K562 (cell line): ENCODE results near the gene HDAC6. TPM values are rescaled to one million over a fixed set of nuclear protein-coding genes. Genes with fewer than 3 reads are reported as not detected.
A peak's percentile ranks its signal among the peaks of the same experiment; 100 is the strongest.

Experiments used
- ATAC-seq: fragments of 200-7000 bp; cut with Tn5 transposase; 3 replicates; pipeline ENCODE4 v1.9.1; 2020; ENCODE audit warnings: moderate library complexity
- BruUV-seq: library from RNA; stranded (reverse); fragments of 400-500 nt; replicated peaks from 2 replicates; lab custom pipeline; 2021; lab: Mats Ljungman, UMichigan
- CTCF ChIA-PET: fragments of 300-600 bp; formaldehyde crosslinking; extraction: SDS; loops from one replicate; lab custom pipeline; 2021; ENCODE audit warnings: low intra/inter-chr PET ratio; lab: Yijun Ruan, JAX
- POLR2A ChIA-PET: fragments of 300-600, 350-650 bp; sonication (Branson Sonifier 250); formaldehyde crosslinking; extraction: SDS; loops from one replicate; lab custom pipeline; 2021; ENCODE audit warnings: antibody characterized with exemption, inconsistent platforms; lab: Yijun Ruan, JAX
- DNase-seq, 4 experiments: peaks; one replicate each; pipeline versions ENCODE4 v3.0.0 to v3.0.0-alpha.2; 2011 to 2018; ENCODE audit warnings: low spot score in 3 of 4, mixed read lengths in 3 of 4; ENCODE audit errors: extremely low read depth in 1 of 4
- FAIRE-seq: peaks from 2 replicates; lab custom pipeline; 2011; peaks lifted over from hg19 to GRCh38; lab: Jason Lieb, UNC
- H2AFZ ChIP-seq: 2 replicates; pipeline ENCODE4 v1.6.0; 2011; ENCODE audit warnings: low read depth, low read length, control low read depth, inconsistent platforms
- H3K27ac ChIP-seq: fragments of 200-600 bp; 3 replicates; pipeline ENCODE4 v1.8.0; 2011; ENCODE audit warnings: low read depth, mild to moderate bottlenecking, control low read depth, inconsistent platforms, low read length, moderate library complexity, mixed read lengths; ENCODE audit errors: extremely low read depth
- H3K27me3 ChIP-seq, 2 experiments: fragments of 300-600 bp in 1 of 2; 2 replicates in 1 of 2; 3 replicates in 1 of 2; pipeline versions ENCODE4 v1.6.0 to v1.8.0; 2011; ENCODE audit warnings: inconsistent platforms in 2 of 2, low read length in 2 of 2, mild to moderate bottlenecking in 1 of 2, mixed read lengths in 1 of 2, moderate library complexity in 1 of 2; ENCODE audit not compliant: control insufficient read depth in 2 of 2, insufficient read depth in 2 of 2
- H3K36me3 ChIP-seq: fragments of 300-600 bp; 3 replicates; pipeline ENCODE4 v1.8.0; 2011; ENCODE audit warnings: mild to moderate bottlenecking, low read length, inconsistent platforms; ENCODE audit not compliant: control insufficient read depth, insufficient read depth
- H3K4me1 ChIP-seq, 2 experiments: fragments of 200-600 bp in 1 of 2; replicated peaks in 1 of 2; 2 replicates in 1 of 2; 3 replicates in 1 of 2; pipeline versions ENCODE4 v1.5.1 to v1.8.0; 2011; ENCODE audit warnings: inconsistent platforms in 2 of 2, low read length in 2 of 2, mild to moderate bottlenecking in 1 of 2, mixed read lengths in 1 of 2, moderate library complexity in 1 of 2; ENCODE audit not compliant: control insufficient read depth in 2 of 2, insufficient read depth in 2 of 2
- H3K4me2 ChIP-seq: 2 replicates; pipeline ENCODE4 v1.6.1; 2011; ENCODE audit warnings: low read length, control low read depth, inconsistent platforms, mixed read lengths; ENCODE audit not compliant: insufficient read depth
- H3K4me3 ChIP-seq: fragments of 200-600 bp; sonication (generic), shearing (Covaris generic); 2 replicates; pipeline ENCODE4 v1.5.1; 2016; ENCODE audit warnings: control low read depth, inconsistent platforms
- H3K79me2 ChIP-seq: fragments of 200-600 bp; 3 replicates; pipeline ENCODE4 v1.8.0; 2011; ENCODE audit warnings: low read length, inconsistent platforms; ENCODE audit not compliant: control insufficient read depth, insufficient read depth
- H3K9ac ChIP-seq, 2 experiments: 2 replicates each; pipeline versions ENCODE4 v1.6.0 to v1.6.1; 2011; ENCODE audit warnings: low read depth in 2 of 2, low read length in 2 of 2, control low read depth in 1 of 2, inconsistent platforms in 1 of 2, mild to moderate bottlenecking in 1 of 2, mixed read lengths in 1 of 2; ENCODE audit not compliant: insufficient read depth in 1 of 2
- H3K9me1 ChIP-seq: one replicate; pipeline ENCODE4 v1.6.0; 2011; ENCODE audit warnings: inconsistent platforms, mild to moderate bottlenecking, low read length, moderate library complexity; ENCODE audit not compliant: control insufficient read depth, insufficient read depth
- H3K9me3 ChIP-seq: replicated peaks from 2 replicates; pipeline ENCODE4 v1.5.1; 2011; ENCODE audit warnings: low read depth, low read length, inconsistent platforms; ENCODE audit not compliant: control insufficient read depth, insufficient read depth
- H4K20me1 ChIP-seq: replicated peaks from 2 replicates; pipeline ENCODE4 v1.6.1; 2011; ENCODE audit warnings: low read length, inconsistent platforms, mixed read lengths; ENCODE audit not compliant: control insufficient read depth, insufficient read depth
- FOSL1 ChIP-seq: fragments of 200-800 bp; sonication (Bioruptor generic); conservative IDR thresholded peaks from 2 replicates; pipeline ENCODE4 v1.6.1; 2016; ENCODE audit warnings: missing genetic modification characterization, missing compliant biosample characterization
- JUN ChIP-seq, 2 experiments: sonication (generic) in 1 of 2; formaldehyde crosslinking in 1 of 2; IDR thresholded peaks; 2 replicates each; pipeline versions ENCODE4 v1.6.1 to v1.8.0; 2012 to 2022; ENCODE audit warnings: borderline replicate concordance in 2 of 2, mild to moderate bottlenecking in 2 of 2, improper control_type of control experiment in 1 of 2, low read depth in 1 of 2, low read length in 1 of 2, missing genetic modification reagents in 1 of 2
- NR2C1 ChIP-seq, 2 experiments: fragments of 450-650 bp; IDR thresholded peaks; 2 replicates each; pipeline ENCODE4 v1.6.1; 2017; ENCODE audit warnings: mild to moderate bottlenecking in 2 of 2, antibody characterized with exemption in 1 of 2, inconsistent platforms in 1 of 2, missing compliant biosample characterization in 1 of 2, missing genetic modification characterization in 1 of 2
- NR2F6 ChIP-seq: fragments of 450-650 bp; formaldehyde crosslinking; IDR thresholded peaks from 2 replicates; pipeline ENCODE4 v1.4.0; 2020; ENCODE audit warnings: mild to moderate bottlenecking
- PHB2 ChIP-seq: fragments of 450-650 bp; IDR thresholded peaks from 2 replicates; pipeline ENCODE4 v1.6.1; 2017; ENCODE audit warnings: low read depth
- PML ChIP-seq: IDR thresholded peaks from 2 replicates; pipeline ENCODE4 v1.6.1; 2012; ENCODE audit warnings: low read length, inconsistent platforms
- TAF9B ChIP-seq: fragments of 450-650 bp; IDR thresholded peaks from 2 replicates; pipeline ENCODE4 v1.6.1; 2018; ENCODE audit warnings: mild to moderate bottlenecking; ENCODE audit not compliant: partially characterized antibody
- WHSC1 ChIP-seq: IDR thresholded peaks from one replicate; pipeline ENCODE4 v1.6.1; 2012; ENCODE audit warnings: low read length, control low read depth, inconsistent platforms
- ZFP30 ChIP-seq: fragments of 250-450 bp; sonication (Bioruptor Pico); IDR thresholded peaks from 2 replicates; pipeline ENCODE4 v1.8.0; 2022; ENCODE audit warnings: moderate library complexity, mild to moderate bottlenecking, inconsistent platforms, borderline replicate concordance
- ZNF311 ChIP-seq: fragments of 250-450 bp; sonication (Bioruptor Pico); IDR thresholded peaks from 2 replicates; pipeline ENCODE4 v1.4.0; 2020; ENCODE audit warnings: mild to moderate bottlenecking, moderate library complexity
- ZNF347 ChIP-seq: fragments of 450-650 bp; formaldehyde crosslinking; IDR thresholded peaks from 2 replicates; pipeline ENCODE4 v1.4.0; 2020; ENCODE audit warnings: low read depth, mild to moderate bottlenecking, moderate library complexity
- ZNF79 ChIP-seq: fragments of 250-450 bp; sonication (Bioruptor Pico); IDR thresholded peaks from 2 replicates; pipeline ENCODE4 v1.4.0; 2020; ENCODE audit warnings: low read depth, mild to moderate bottlenecking, moderate library complexity
- WGBS: fragments of 100-300 bp; shearing (Covaris generic); methylation state at CpG from one replicate; pipeline ENCODE4 v1.1.6; 2016; ENCODE audit warnings: low coverage, mixed read lengths; ENCODE audit not compliant: insufficient coverage; ENCODE audit errors: missing lambda C conversion rate; 5-methylcytosine and 5-hydroxymethylcytosine counted together
- in situ Hi-C: fragments of 300-500 bp; cut with MboI; formaldehyde crosslinking; loops from 4 replicates; pipeline ENCODE4 v1.15.0; 2018; ENCODE audit warnings: inconsistent platforms, mixed read lengths
- intact Hi-C: fragments of 100-400 bp; cut with micrococcal nuclease; formaldehyde crosslinking; loops from 2 replicates; pipeline ENCODE4 v1.14.2; 2022
- polyA plus RNA-seq, 8 experiments: library from polyadenylated mRNA; depleted of rRNA in 4 of 8; stranded (reverse) in 5 of 8; unstranded in 3 of 8; fragments of >200 nt; fragmentation: Nextera tagmentation in 2 of 8; fragmentation: Illumina TruSeq in 1 of 8; extraction: Ambion mirVana in 2 of 8; extraction: Trizol in 1 of 8; gene quantifications; 2 replicates each; pipeline versions ENCODE4 v1.2.1 to v1.2.3, GENCODE V29; 2011 to 2014; ENCODE audit warnings: inconsistent platforms in 1 of 8, missing spikeins in 1 of 8
- total RNA-seq, 7 experiments: library from RNA; depleted of rRNA in 6 of 7; stranded (reverse); fragments of >200 nt in 6 of 7; fragmentation: Illumina TruSeq in 2 of 7; extraction: Trizol in 2 of 7; gene quantifications; 2 replicates each; pipeline versions ENCODE4 v1.2.1 to v1.2.3, GENCODE V29; 2011 to 2021; ENCODE audit warnings: low replicate concordance in 1 of 7
- TF ChIP-seq, protein P1 (sequence below): sonication (generic); formaldehyde crosslinking; IDR thresholded peaks from 2 replicates; pipeline ENCODE4 v1.9.0; 2022; ENCODE audit warnings: mild to moderate bottlenecking, missing genetic modification reagents
- TF ChIP-seq, protein P2 (sequence below): fragments of 250-450 bp; sonication (Bioruptor Pico); IDR thresholded peaks from 2 replicates; pipeline ENCODE4 v1.8.0; 2022; ENCODE audit warnings: moderate library complexity, mild to moderate bottlenecking, inconsistent platforms
- TF ChIP-seq, protein P3 (sequence below): fragments of 250-450 bp; sonication (Bioruptor Pico); IDR thresholded peaks from 2 replicates; pipeline ENCODE4 v1.4.0; 2020

The HDAC6 gene
- total and polyA plus RNA-seq, 9 of the 15 experiments (the other 6 are each of a cell fraction or from before 2014, with no cell fraction given) = 29.9 to 101 (median 71.2) TPM

DNA sequence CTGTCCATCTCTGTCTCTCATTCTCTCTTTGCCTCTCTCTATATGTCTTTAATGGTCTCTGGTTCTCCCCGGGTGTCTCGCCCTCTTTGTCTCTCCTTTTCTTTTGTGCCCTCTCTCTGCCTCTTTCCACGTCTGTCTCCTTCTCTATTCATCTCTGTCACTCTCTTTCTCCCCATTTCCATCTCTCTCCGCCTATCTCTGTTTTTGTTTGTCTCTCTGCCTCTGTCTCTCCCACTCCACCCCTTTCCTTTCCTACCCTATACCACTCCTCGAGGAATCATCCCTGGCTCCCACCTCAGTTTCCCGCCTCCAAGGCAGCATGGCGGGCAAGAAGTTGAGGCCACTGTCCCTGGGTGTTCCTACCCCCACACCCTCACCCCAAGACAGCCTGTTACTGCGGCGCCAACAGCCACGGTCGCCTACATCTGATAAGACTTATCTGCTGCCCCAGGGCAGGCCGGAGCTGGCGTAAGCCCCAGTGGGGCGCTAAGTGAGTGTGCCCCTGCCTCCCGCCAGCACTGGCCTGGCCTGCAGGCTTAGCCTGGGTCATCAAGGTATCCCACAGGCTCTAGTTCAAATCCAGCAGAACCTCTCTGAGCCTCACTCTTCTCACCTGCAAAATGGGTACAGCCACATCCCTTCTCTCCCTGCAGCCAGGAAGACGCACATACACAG, 16.2 kb upstream of the HDAC6 start:
- ATAC-seq (peak; percentile 10), FAIRE-seq (peak; percentile 66), DNase-seq (peak; percentile 52 to 77 (median 62))
- H3K79me2 ChIP-seq = peaks cover 83% of the 10 kb centered on the region
- BruUV-seq = no TSS peak
- POLR2A ChIA-PET = no interaction called here
- H3K27me3 ChIP-seq = no peaks in the 10 kb centered on the region
- peak overlapping the region; percentile 76 for H3K27ac ChIP-seq
- H4K20me1 ChIP-seq = no peaks in the 10 kb centered on the region
- CTCF ChIA-PET = no interaction called here
- peak overlapping the region; percentile 53 to 94 for H3K9ac ChIP-seq
- intact Hi-C loops (loop anchor here (5.0 kb wide), 1 partner anchor 88 kb away; the partner anchor contains the start of gene SUV39H1), in situ Hi-C loops (no loop called here)
- 3% methylated on average over 16 of the region's 16 CpGs for WGBS
- H3K36me3 ChIP-seq = peaks cover 25% of the 10 kb centered on the region; the same call in 1 of the 3 replicates
- H2AFZ ChIP-seq = peak overlapping the region; percentile 56
- H3K9me3 ChIP-seq = no peaks in the 10 kb centered on the region
- no peaks in the 10 kb centered on the region for H3K9me1 ChIP-seq
- H3K4me1 ChIP-seq = peaks cover 32 to 58% of the 10 kb centered on the region in 2 experiments; a peak in 4 of 5 replicates
- peak overlapping the region; percentile 93 for H3K4me2 ChIP-seq
- H3K4me3 ChIP-seq = peak overlapping the region; percentile 75
- TF ChIP-seq, protein P1, sequence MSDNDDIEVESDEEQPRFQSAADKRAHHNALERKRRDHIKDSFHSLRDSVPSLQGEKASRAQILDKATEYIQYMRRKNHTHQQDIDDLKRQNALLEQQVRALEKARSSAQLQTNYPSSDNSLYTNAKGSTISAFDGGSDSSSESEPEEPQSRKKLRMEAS (CRISPR knock-in tag) = no peak
- TF ChIP-seq ZNF347 (CRISPR knock-in tag) (no peak), PML (0 out of 2 replicates have a peak, but pooled peaks have one; percentile 37), PHB2 (no peak), NR2C1 (IDR thresholded peaks at IDR 0.05) (no peak), NR2C1 (tag; IDR thresholded peaks at IDR 0.05) (0 out of 2 replicates have a peak, but pooled peaks have one; percentile 31), ZNF311 (CRISPR knock-in tag) (no peak), ZNF79 (CRISPR knock-in tag) (no peak), FOSL1 (tag) (0 out of 2 replicates have a peak, but pooled peaks have one; percentile 39), TAF9B (no peak), ZFP30 (CRISPR knock-in tag) (no peak), WHSC1 (no peak), NR2F6 (CRISPR knock-in tag) (no peak), JUN (IDR thresholded peaks at IDR 0.05; ENCODE audit: borderline replicate concordance, low read depth, low read length) (no peak), JUN (CRISPR knock-in tag; IDR thresholded peaks at IDR 0.05; ENCODE audit: borderline replicate concordance) (no peak)
- TF ChIP-seq, protein P2, sequence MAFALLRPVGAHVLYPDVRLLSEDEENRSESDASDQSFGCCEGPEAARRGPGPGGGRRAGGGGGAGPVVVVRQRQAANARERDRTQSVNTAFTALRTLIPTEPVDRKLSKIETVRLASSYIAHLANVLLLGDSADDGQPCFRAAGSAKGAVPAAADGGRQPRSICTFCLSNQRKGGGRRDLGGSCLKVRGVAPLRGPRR = no peak
- TF ChIP-seq, protein P3, sequence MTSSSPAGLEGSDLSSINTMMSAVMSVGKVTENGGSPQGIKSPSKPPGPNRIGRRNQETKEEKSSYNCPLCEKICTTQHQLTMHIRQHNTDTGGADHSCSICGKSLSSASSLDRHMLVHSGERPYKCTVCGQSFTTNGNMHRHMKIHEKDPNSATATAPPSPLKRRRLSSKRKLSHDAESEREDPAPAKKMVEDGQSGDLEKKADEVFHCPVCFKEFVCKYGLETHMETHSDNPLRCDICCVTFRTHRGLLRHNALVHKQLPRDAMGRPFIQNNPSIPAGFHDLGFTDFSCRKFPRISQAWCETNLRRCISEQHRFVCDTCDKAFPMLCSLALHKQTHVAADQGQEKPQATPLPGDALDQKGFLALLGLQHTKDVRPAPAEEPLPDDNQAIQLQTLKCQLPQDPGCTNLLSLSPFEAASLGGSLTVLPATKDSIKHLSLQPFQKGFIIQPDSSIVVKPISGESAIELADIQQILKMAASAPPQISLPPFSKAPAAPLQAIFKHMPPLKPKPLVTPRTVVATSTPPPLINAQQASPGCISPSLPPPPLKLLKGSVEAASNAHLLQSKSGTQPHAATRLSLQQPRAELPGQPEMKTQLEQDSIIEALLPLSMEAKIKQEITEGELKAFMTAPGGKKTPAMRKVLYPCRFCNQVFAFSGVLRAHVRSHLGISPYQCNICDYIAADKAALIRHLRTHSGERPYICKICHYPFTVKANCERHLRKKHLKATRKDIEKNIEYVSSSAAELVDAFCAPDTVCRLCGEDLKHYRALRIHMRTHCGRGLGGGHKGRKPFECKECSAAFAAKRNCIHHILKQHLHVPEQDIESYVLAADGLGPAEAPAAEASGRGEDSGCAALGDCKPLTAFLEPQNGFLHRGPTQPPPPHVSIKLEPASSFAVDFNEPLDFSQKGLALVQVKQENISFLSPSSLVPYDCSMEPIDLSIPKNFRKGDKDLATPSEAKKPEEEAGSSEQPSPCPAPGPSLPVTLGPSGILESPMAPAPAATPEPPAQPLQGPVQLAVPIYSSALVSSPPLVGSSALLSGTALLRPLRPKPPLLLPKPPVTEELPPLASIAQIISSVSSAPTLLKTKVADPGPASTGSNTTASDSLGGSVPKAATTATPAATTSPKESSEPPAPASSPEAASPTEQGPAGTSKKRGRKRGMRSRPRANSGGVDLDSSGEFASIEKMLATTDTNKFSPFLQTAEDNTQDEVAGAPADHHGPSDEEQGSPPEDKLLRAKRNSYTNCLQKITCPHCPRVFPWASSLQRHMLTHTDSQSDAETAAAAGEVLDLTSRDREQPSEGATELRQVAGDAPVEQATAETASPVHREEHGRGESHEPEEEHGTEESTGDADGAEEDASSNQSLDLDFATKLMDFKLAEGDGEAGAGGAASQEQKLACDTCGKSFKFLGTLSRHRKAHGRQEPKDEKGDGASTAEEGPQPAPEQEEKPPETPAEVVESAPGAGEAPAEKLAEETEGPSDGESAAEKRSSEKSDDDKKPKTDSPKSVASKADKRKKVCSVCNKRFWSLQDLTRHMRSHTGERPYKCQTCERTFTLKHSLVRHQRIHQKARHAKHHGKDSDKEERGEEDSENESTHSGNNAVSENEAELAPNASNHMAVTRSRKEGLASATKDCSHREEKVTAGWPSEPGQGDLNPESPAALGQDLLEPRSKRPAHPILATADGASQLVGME (CRISPR knock-in tag) = 0 out of 2 replicates have a peak, but pooled peaks have one; percentile 43
